ENCODE results near the gene TOMM34.

GRCh38 chr20:44952731-44953130 is 7.5 kb downstream of the TOMM34 start:
- no peak for TF ChIP-seq CTCF (optimal IDR thresholded peaks at IDR 0.05 in 1 of 3, IDR thresholded peaks at IDR 0.05 in 1 of 3, conservative IDR thresholded peaks at IDR 0.05 in 1 of 3; ENCODE audit: extremely low read depth in 1 of 3, insufficient read depth in 2 of 3, low read length in 3 of 3)
- no peak for TF ChIP-seq EZH2 (IDR thresholded peaks at IDR 0.05; ENCODE audit: low read length)

All from keratinocyte (primary cell).